HG03439 (cell line): ENCODE data around the gene FOCAD.
A peak's percentile ranks its signal among the peaks of the same experiment; 100 is the strongest.
"Not testable (repeated sequence)": the region's sequence is repeated elsewhere in the genome, so short reads cannot be mapped to it uniquely, and the experiment has no call there.

ENCODE experiments used
- ATAC-seq: cut with Tn5 transposase; IDR thresholded peaks from one replicate; pipeline ENCODE4 v1.9.1; 2021; ENCODE audit warnings: mild to moderate bottlenecking, moderate library complexity; ENCODE audit not compliant: unreplicated experiment

Gene FOCAD

GRCh38 chr9:20684035-20684874 lies at the start of gene FOCAD:
Gene FOCAD (plus strand): TSS chr9:20684259. CDS start chr9:20715354, 31,095 bp downstream.
- peak; percentile 98 for ATAC-seq

GRCh38 chr9:20634895-20635294 lies 49.2 kb upstream of the FOCAD start:
- no peak for ATAC-seq

GRCh38 chr9:20636888-20637440 lies 47.1 kb upstream of the FOCAD start:
- ATAC-seq, result no peak

- ATAC-seq, result peak; percentile 89
Measured at GRCh38 chr9:20640331-20641187, 43.5 kb upstream of the FOCAD start.

- no peak for ATAC-seq
Measured at GRCh38 chr9:20642045-20642444, 42.0 kb upstream of the FOCAD start.

- no peak for ATAC-seq
Measured at GRCh38 chr9:20643660-20644059, 40.4 kb upstream of the FOCAD start.

- no peak for ATAC-seq
Measured at GRCh38 chr9:20646656-20647055, 37.4 kb upstream of the FOCAD start.

- no peak for ATAC-seq
Measured at GRCh38 chr9:20649381-20649780, 34.7 kb upstream of the FOCAD start.

- ATAC-seq, result no peak
Measured at GRCh38 chr9:20650313-20650712, 33.7 kb upstream of the FOCAD start.

GRCh38 chr9:20650750-20651299 lies 33.2 kb upstream of the FOCAD start:
- ATAC-seq, result no peak

GRCh38 chr9:20651939-20652338 lies 32.1 kb upstream of the FOCAD start:
- no peak for ATAC-seq

GRCh38 chr9:20658246-20658667 lies 25.8 kb upstream of the FOCAD start:
- ATAC-seq, result not testable (repeated sequence)

GRCh38 chr9:20658677-20659473 lies 25.2 kb upstream of the FOCAD start:
- no peak for ATAC-seq

- ATAC-seq, result no peak
Measured at GRCh38 chr9:20659474-20659967, 24.5 kb upstream of the FOCAD start.

GRCh38 chr9:20662156-20662555 lies 21.9 kb upstream of the FOCAD start:
- ATAC-seq, result no peak

GRCh38 chr9:20663133-20663532 lies 20.9 kb upstream of the FOCAD start:
- no peak for ATAC-seq

GRCh38 chr9:20664501-20664900 lies 19.6 kb upstream of the FOCAD start:
- ATAC-seq, result no peak

- no peak for ATAC-seq
Measured at GRCh38 chr9:20670395-20670794, 13.7 kb upstream of the FOCAD start.

GRCh38 chr9:20671635-20672034 lies 12.4 kb upstream of the FOCAD start:
- ATAC-seq, result no peak

- ATAC-seq, result not testable (repeated sequence)
Measured at GRCh38 chr9:20673537-20673936, 10.5 kb upstream of the FOCAD start.
